Measurements from ENCODE around the gene PTPRN2.

DNA sequence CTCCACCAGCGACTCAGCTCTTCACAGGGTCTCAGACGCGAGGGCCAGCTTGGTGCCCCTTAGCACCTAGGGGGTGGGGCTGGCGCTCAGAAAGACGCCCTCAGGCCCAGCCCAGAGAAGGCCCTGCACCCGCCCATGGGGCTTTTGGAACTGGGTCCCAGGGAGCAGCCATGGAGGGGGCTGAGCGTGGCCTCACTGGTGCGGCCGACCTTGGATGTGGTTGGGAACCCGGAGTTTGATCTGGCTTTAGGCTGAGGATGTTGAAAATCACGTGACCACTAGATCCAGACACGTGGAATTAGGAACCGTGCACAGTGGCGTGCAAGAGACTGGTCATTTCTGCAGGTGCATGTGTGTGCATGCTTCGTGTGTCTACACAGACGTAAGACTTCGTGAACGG lies 1065.4 kb downstream of the PTPRN2 start:
- TF ChIP-seq, protein P1, sequence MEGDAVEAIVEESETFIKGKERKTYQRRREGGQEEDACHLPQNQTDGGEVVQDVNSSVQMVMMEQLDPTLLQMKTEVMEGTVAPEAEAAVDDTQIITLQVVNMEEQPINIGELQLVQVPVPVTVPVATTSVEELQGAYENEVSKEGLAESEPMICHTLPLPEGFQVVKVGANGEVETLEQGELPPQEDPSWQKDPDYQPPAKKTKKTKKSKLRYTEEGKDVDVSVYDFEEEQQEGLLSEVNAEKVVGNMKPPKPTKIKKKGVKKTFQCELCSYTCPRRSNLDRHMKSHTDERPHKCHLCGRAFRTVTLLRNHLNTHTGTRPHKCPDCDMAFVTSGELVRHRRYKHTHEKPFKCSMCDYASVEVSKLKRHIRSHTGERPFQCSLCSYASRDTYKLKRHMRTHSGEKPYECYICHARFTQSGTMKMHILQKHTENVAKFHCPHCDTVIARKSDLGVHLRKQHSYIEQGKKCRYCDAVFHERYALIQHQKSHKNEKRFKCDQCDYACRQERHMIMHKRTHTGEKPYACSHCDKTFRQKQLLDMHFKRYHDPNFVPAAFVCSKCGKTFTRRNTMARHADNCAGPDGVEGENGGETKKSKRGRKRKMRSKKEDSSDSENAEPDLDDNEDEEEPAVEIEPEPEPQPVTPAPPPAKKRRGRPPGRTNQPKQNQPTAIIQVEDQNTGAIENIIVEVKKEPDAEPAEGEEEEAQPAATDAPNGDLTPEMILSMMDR (IDR thresholded peaks at IDR 0.05) = no peak
- TF ChIP-seq ZFX (IDR thresholded peaks at IDR 0.05; ENCODE audit: borderline replicate concordance) = no peak
